Thymus (tissue), 11 donors: Measurements from ENCODE around the gene THEMIS. TPM values are rescaled to one million over a fixed set of nuclear protein-coding genes. Genes with fewer than 3 reads are reported as not detected.

Experiments used
- DNase-seq, 9 donors: peaks; one replicate each; pipeline ENCODE4 v3.0.0-alpha.2; 2013; ENCODE audit warnings: low spot score in 9 of 9, low read depth in 6 of 9, missing footprints in 1 of 9
- H3K27ac ChIP-seq, 2 donors: one replicate each; pipeline ENCODE4 v1.5.1; 2013; ENCODE audit warnings: control low read depth in 1 of 2, low read depth in 1 of 2, low read length in 1 of 2, mild to moderate bottlenecking in 1 of 2, moderate library complexity in 1 of 2
- H3K27me3 ChIP-seq, 2 donors: one replicate each; pipeline ENCODE4 v1.5.1; 2013; ENCODE audit warnings: low read length in 1 of 2; ENCODE audit not compliant: control insufficient read depth in 2 of 2, insufficient read depth in 1 of 2
- H3K36me3 ChIP-seq, 2 donors: one replicate each; pipeline ENCODE4 v1.5.1; 2013; ENCODE audit warnings: low read length in 1 of 2, mild to moderate bottlenecking in 1 of 2, moderate library complexity in 1 of 2; ENCODE audit not compliant: control insufficient read depth in 2 of 2, insufficient read depth in 2 of 2
- H3K4me1 ChIP-seq, 2 donors: one replicate each; pipeline ENCODE4 v1.5.1; 2013; ENCODE audit warnings: low read length in 2 of 2; ENCODE audit not compliant: control insufficient read depth in 2 of 2, insufficient read depth in 2 of 2
- H3K4me3 ChIP-seq, 2 donors: one replicate each; pipeline ENCODE4 v1.5.1; 2013; ENCODE audit warnings: low read length in 2 of 2, control low read depth in 1 of 2, mild to moderate bottlenecking in 1 of 2
- H3K9me3 ChIP-seq, 2 donors: one replicate each; pipeline ENCODE4 v1.5.1; 2013; ENCODE audit warnings: low read length in 1 of 2, mild to moderate bottlenecking in 1 of 2; ENCODE audit not compliant: control insufficient read depth in 2 of 2, insufficient read depth in 1 of 2
- WGBS: extraction: QIAGEN DNeasy Blood & Tissue Kit; methylation state at CpG from one replicate; pipeline ENCODE4 v1.1.7; 2013; 5-methylcytosine and 5-hydroxymethylcytosine counted together
- polyA plus RNA-seq: library from polyadenylated mRNA; stranded (reverse); fragments of 200-250 nt; gene quantifications from one replicate; pipeline ENCODE4 v1.2.3, GENCODE V29; 2013
- total RNA-seq: library from RNA; stranded (reverse); fragments of 120-200 nt; gene quantifications from one replicate; pipeline ENCODE4 v1.2.4, GENCODE V29; 2013
- donor health status: healthy.

The THEMIS gene
- total and polyA plus RNA-seq, 2 donors: 17.2 to 71.3 TPM

- H3K27me3 ChIP-seq: no peaks in the 10 kb centered on the region
- peaks cover 12 to 60% of the 10 kb centered on the region in 2 donors for H3K36me3 ChIP-seq
- peaks cover 17 to 29% of the 10 kb centered on the region in 2 donors for H3K4me1 ChIP-seq
- 51% methylated on average over 5 of the region's 5 CpGs for WGBS
- H3K4me3 ChIP-seq: no peak overlapping the region
- peak in 1 of 9 donors; percentile 52 for DNase-seq
- H3K9me3 ChIP-seq: no peaks in the 10 kb centered on the region
- H3K27ac ChIP-seq: peak overlapping the region in 1 of 2 donors; percentile 20
These were observed 87.2 kb downstream of the THEMIS start for GRCh38 chr6:127813699-127814027.

- WGBS: 92% methylated on average over 16 of the region's 16 CpGs
- Histone ChIP-seq H3K27ac (peak overlapping the region in 1 of 2 donors; percentile 20), H3K4me1 (peaks cover 16 to 28% of the 10 kb centered on the region in 2 donors), H3K27me3 (no peaks in the 10 kb centered on the region), H3K36me3 (peaks cover 12 to 60% of the 10 kb centered on the region in 2 donors), H3K4me3 (no peak overlapping the region), H3K9me3 (no peaks in the 10 kb centered on the region)
- DNase-seq: no peak
These were observed 87.7 kb downstream of the THEMIS start for GRCh38 chr6:127812985-127813698.

GRCh38 chr6:127811900-127812570 lies 88.8 kb downstream of the THEMIS start:
- DNase-seq: peak in 1 of 9 donors; percentile 32
- H3K9me3 ChIP-seq: no peaks in the 10 kb centered on the region
- H3K4me3 ChIP-seq: no peak overlapping the region
- H3K36me3 ChIP-seq: peaks cover 12 to 62% of the 10 kb centered on the region in 2 donors
- H3K4me1 ChIP-seq: peaks cover 12 to 25% of the 10 kb centered on the region in 2 donors
- no peak overlapping the region for H3K27ac ChIP-seq
- H3K27me3 ChIP-seq: no peaks in the 10 kb centered on the region
- WGBS: 78% methylated on average over 4 of the region's 4 CpGs

- Histone ChIP-seq H3K27me3 (no peaks in the 10 kb centered on the region), H3K36me3 (peaks cover 4 to 75% of the 10 kb centered on the region in 2 donors), H3K4me1 (peaks cover 10 to 12% of the 10 kb centered on the region in 2 donors), H3K4me3 (no peak overlapping the region), H3K9me3 (no peaks in the 10 kb centered on the region), H3K27ac (peak overlapping the region in 1 of 2 donors; percentile 50)
- 69% methylated on average over 4 of the region's 4 CpGs for WGBS
- peak in 2 of 9 donors; percentile 29 to 60 for DNase-seq
These were observed 92.9 kb downstream of the THEMIS start for GRCh38 chr6:127807806-127808517.

GRCh38 chr6:127796713-127797112 lies 104.1 kb downstream of the THEMIS start:
- H3K36me3 ChIP-seq: peaks cover 12 to 60% of the 10 kb centered on the region in 2 donors
- 98% methylated on average over 1 of the region's 1 CpG for WGBS
- H3K27me3 ChIP-seq: no peaks in the 10 kb centered on the region
- peaks cover 0 to 4% of the 10 kb centered on the region in 2 donors for H3K9me3 ChIP-seq
- DNase-seq: no peak
- peaks cover 3 to 13% of the 10 kb centered on the region in 2 donors for H3K4me1 ChIP-seq
- no peak overlapping the region for H3K4me3 ChIP-seq
- H3K27ac ChIP-seq: no peak overlapping the region

- Histone ChIP-seq H3K4me3 (no peak overlapping the region), H3K27me3 (no peaks in the 10 kb centered on the region), H3K4me1 (peaks cover 3 to 14% of the 10 kb centered on the region in 2 donors), H3K36me3 (peaks cover 20 to 53% of the 10 kb centered on the region in 2 donors), H3K9me3 (peaks cover 0 to 9% of the 10 kb centered on the region in 2 donors), H3K27ac (no peak overlapping the region)
- DNase-seq: peak in 1 of 9 donors; percentile 40
- 90% methylated on average over 1 of the region's 1 CpG for WGBS
These were observed 106.5 kb downstream of the THEMIS start for GRCh38 chr6:127794405-127794804.

- peaks cover 3 to 14% of the 10 kb centered on the region in 2 donors for H3K4me1 ChIP-seq
- no peaks in the 10 kb centered on the region for H3K27me3 ChIP-seq
- H3K4me3 ChIP-seq: no peak overlapping the region
- WGBS: 83% methylated on average over 1 of the region's 1 CpG
- peaks cover 20 to 55% of the 10 kb centered on the region in 2 donors for H3K36me3 ChIP-seq
- no peak overlapping the region for H3K27ac ChIP-seq
- no peak for DNase-seq
- peaks cover 0 to 9% of the 10 kb centered on the region in 2 donors for H3K9me3 ChIP-seq
These were observed 107.5 kb downstream of the THEMIS start for GRCh38 chr6:127793396-127793795.

- peak overlapping the region in 1 of 2 donors; percentile 39 for H3K27ac ChIP-seq
- H3K27me3 ChIP-seq: no peaks in the 10 kb centered on the region
- DNase-seq: peak in 2 of 9 donors; percentile 36 to 64
- H3K9me3 ChIP-seq: peaks cover 0 to 9% of the 10 kb centered on the region in 2 donors
- H3K4me3 ChIP-seq: no peak overlapping the region
- peaks cover 17 to 52% of the 10 kb centered on the region in 2 donors for H3K36me3 ChIP-seq
- peaks cover 3 to 14% of the 10 kb centered on the region in 2 donors for H3K4me1 ChIP-seq
- 13% methylated on average over 1 of the region's 1 CpG for WGBS
These were observed 108.2 kb downstream of the THEMIS start for GRCh38 chr6:127792616-127793015.
